Medulla oblongata (tissue), 1 donor: Measurements from ENCODE around the gene BPHL.
A peak's percentile ranks its signal among the peaks of the same experiment; 100 is the strongest.
"Not testable (repeated sequence)": the region's sequence is repeated elsewhere in the genome, so short reads cannot be mapped to it uniquely, and the experiment has no call there.

ENCODE experiments used
- DNase-seq: peaks from one replicate; pipeline ENCODE4 v3.0.0-alpha.2; 2015; ENCODE audit errors: extremely low spot score

The BPHL gene

DNA sequence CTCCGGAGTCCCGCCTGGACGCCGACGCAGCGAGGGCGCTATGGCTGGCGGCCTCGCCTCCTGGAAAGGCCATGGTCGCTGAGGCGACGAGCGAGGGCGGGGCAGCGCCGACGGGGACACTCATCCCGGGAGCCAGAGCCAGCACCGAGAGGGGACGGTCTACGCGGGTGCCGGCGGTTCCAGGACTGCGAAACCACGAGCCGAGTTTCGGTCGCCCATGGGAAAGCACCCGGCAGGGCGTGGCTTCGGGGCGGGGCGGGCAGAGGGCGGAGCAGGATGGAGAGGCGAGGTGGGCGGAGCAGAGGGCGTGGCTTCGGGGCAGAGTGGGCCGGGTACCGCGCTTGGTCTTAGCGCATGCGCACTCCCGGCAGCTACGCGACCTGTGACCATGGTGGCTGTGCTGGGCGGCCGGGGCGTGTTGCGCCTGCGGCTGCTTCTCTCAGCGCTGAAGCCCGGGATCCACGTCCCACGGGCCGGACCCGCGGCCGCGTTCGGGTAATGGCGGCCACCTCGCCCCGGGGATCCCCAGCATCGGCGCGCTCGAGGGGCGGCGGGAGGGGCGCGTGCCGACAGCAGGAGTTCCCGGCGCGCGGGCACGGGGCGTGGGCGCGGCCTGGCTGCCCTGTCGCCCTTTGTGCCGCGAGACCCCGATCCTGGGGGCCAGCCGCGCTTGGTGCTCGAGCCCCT lies at the start of gene BPHL:
Gene BPHL (plus strand): TSS at position 359 of the 687 bp plus-strand sequence. CDS start 30 bp downstream, at position 389.
- peak; percentile 97 for DNase-seq

DNA sequence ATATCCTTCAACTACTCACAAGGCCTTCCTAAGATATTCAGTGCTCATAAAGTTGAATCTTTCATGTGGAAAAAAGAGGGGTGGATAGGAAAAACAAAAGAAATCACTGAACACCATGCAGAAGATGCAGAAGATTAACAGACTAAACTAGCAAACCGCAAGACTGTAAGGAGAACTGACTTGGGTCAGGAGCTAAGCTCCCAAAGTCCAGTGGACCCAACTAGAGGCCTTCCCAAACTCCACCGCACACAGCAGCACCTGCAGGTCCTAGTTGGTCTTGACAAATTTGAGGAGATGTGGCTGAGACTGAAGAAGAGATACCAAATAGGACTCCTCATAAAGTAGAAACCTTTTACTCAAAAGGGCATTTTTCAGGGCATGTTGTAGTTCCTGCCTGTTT lies 46.9 kb upstream of the BPHL start:
- DNase-seq, result no peak

DNA sequence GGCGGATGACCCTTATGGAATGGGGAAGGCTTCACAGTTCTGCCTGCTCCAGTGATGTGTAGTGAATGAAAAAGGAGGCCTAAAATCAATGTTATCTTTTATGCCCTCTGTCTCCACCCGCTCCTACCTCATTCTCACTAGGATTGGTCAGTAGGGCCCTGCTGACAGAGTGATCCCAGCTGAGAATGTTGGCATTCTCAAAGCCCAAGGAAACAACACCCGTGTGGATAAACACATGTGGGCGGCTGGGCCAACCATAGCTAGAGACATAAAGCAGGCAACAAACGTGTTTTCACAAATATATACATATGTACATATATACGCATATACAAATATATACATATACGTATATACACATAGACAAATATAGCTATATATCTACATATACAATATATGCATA lies 45.7 kb upstream of the BPHL start:
- DNase-seq, result no peak

DNA sequence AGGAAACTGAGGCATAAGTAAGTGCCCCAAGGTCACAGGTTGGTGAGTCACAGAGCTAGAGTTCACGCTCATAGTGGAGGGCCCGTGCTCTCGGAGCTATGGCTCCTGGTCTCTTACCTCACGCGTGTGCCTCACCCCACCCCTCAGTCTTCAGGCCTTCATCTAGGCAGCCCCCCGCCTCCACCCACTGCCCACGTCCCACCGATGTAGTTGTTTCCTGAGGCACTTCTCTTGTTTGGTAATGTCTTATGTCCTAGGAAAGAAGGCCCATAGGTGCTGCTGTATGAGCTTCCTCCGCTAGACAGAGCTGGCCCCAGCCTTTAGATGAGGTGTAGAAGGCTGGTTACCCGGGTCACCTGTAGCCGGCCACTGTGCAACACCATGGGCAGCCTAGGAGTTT lies 45.1 kb upstream of the BPHL start:
- DNase-seq, result no peak

DNA sequence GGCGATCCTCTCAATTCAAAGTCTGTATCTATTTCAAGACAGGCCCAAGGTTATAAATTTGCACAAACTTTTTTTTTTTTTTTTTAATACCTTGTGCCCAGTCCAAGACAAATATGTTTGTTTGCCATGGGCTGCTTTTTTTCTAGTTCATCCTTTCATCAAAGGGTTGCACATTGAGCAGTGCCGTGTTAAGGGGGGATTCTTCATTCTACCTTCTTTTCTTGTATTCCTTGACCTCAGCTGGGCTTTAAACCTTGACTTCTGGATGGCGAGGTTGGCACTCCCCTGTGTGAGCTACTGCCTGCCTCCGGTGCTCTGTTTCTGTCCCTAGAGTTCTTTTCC lies 42.8 kb upstream of the BPHL start:
- no peak for DNase-seq

DNA sequence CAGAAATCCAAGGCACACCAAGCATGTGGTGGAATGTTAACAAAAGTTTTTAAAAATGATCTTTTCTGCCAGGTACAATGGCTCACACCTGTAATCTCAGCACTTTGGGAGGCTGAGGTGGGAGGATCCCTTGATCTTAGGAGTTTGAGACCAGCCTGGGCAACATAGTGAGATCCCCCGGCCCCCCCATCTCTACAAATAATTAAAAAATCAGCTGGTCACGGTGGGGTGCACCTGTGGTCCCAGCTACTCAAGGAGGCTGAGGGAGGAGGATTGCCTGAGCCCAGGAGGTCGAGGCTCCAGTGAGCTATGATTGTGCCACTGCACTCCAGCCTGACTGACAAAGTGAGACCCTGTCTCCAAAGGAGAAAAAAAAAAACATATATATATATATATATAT lies 42.2 kb upstream of the BPHL start:
- DNase-seq, result no peak

DNA sequence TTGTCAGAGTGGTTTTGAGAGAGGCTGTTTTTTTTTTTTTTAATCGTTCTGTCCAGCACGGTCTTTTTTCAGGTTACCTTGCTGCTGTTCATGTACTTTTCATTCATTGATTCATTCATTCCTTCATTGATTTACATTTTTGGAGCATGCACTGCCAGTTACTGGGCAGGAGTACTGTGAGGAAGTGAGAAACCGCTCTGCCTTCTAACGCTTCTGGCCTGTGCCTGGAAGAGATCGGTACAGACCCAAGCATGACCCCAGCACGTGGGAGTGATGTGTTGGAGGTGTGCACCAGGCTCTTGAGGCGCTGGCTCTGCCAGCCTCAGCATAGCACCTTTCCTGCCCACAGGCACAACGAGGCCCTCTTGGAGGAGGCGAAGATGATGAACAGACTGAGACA lies 41.1 kb upstream of the BPHL start:
- DNase-seq, result no peak

DNA sequence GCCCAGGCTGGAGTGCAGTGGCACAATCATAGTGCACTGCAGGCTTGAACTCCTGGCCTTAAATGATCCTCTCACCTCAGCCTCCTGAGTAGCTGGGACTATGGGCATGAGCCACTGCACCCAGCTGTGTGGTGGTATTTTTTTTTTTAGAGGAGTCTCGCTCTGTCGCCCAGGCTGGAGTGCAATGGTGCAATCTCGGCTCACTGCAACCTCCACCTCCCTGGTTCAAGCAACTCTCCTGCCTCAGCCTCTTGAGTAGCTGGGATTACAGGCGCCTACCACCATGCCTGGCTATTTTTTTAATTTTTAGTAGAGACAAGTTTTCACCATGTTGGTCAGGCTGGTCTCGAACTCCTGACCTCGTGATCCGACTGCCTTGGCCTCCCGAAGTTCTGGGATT lies 39.6 kb upstream of the BPHL start:
- DNase-seq, result not testable (repeated sequence)

DNA sequence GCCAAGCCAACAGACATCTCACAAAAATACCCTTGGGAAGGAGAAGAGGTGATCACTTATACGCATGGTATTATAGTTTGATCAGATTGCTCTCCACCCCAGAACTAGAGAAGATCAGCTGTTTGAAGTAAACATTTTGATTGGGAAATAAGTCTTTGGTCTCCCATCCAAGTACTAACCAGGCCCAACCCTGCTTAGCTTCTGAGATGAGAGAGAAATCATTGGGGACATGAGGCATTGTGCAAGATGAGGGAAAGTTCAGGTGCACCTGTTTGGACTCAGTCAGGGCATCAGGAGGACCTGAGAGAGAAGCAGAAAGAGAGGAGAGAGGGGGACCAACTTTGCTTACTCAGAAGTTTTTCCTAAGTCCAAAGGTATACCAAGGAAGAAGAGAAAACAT lies 38.8 kb upstream of the BPHL start:
- DNase-seq, result no peak

DNA sequence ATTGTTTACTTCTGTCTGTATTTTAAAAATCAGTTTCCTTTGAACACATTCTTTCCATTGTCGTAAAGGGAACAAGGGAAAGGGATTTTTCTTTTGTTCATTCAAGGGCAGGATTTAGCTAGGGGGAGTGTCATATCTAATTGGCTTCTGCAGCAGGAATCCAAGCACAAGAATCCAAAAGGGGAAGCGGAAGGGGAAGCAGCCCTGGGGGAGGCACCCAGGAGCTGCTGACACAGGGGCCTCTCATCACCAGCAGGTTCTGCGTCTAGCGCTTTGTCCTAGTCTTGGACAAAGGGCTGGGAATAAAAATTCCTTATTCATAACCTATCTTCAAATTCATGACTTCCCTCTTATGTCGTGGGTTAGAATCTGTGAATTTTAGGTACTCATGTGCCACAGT lies 36.6 kb upstream of the BPHL start:
- DNase-seq, result peak; percentile 76

DNA sequence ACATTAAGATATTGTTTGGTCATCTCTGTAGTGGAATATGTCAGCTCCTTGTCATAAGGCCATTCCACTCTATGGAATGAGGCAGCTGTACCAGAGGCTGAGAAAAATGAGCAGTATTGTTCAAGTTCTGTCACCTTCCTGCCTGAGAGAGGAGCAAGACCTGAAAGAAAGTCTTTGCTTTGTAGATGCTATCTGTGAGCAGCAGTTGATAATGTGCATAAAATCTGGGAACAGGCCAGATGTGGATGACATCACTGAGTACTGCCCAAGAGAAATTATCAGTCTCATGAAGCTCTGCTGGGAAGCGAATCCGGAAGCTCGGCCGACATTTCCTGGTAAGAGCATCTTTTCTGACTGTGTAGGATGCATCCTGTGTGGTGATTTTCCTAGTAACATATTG lies 33.4 kb upstream of the BPHL start:
- DNase-seq, result peak; percentile 11

DNA sequence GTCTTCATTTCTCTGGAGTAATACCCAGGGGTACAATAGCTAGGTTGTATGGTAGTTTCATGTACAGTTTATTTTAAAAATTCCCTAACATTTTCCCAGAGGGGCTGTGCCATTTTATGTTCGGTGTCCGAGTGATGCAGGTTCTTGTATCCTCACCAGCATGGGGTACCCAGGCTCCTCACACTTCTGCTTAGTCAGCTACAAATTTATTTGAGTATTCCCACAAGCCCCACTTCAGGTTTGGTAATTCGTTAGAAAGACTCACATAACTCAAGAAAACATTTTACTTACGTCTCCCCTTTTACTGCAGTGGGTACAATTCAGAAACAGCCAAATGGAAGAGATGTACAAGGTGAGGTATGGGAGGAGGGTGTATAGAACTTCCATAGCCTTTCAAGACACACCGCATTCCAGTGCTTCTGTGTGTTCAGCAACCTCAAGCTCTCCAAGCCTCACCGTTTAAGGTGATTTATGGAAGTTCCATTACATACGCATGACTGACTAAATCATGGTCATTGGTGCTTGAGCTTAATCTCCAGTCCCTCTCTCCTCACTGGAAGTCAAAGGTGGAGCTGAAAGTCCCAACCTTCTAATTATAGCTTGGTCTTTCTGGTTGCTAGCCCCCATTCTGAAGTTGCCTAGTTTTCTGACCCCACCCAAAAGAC lies 32.1 kb upstream of the BPHL start:
- no peak for DNase-seq

DNA sequence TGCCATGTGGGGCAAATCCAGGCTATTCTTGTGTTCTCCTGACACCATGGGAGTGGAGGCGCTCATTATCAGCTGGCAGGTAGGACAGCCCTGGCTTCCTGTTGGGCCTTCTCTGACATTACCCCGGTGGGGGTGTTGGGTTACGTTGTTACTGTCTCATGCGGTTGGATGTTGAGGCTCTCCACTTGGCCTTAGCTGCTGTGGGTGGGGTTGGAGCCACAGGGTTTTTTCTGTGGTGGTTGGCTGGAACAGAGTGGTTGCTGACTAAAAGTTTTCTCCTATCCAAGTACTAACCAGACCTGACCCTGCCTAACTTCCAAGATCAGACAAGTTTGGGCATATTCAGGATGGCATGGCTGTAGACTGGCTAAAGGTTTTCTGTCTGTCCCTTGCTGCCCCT lies 30.1 kb upstream of the BPHL start:
- DNase-seq, result no peak

DNA sequence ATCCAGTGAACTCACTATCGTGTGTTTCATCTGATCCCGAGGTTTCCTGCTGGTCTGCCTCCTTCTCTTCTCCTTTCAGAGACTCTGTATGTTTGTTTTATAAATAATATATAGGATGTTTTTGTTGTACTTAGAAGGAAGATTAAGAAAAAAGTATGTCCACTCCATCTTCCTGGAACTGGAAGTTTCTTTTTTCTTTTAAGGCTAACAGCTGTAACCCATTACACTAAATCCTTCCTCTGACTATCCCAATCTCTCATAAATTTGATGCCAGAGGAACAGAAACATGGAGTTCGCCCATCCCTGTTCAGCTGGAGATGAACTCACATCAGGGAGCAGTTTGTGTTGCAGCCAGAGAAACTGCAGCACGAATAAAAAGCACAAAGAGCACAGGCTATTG lies 29.5 kb upstream of the BPHL start:
- DNase-seq, result no peak

DNA sequence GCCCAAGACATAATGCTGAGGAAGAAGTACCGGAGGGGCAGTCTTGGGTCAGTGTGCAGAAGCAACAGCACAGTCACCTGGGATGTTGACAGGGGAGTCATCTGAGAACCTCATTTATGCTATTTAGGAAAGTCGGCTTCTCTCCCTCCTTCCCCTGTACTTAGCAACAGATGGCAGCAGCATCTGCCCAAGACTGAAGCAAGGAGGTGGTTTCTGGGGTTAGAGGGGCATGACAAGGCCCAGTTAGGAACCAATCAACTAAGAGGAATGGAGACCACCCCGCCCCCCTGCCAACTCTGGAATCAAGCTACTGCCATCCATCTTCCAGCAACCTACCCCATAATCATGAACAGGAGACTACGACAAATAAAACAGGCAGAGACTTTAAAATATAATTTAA lies 28.5 kb upstream of the BPHL start:
- no peak for DNase-seq

DNA sequence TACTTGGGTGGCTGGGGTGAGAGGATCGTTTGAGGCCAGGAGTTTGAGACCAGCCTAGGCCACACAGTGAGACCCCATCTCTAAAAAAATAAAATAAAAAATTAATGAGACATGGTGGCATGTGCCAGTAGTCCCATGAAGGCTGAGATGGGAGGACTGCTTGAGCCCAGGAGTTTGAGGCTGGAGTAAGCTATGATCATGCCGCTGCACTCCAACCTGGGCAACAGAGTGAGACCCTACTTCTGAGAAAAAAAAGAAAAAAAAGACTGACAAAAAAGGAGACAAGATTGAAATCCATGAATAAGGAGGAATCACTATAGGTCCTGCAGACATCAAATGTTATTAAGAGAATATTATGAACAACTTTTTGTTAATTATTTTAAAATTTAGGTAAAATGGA lies 23.7 kb upstream of the BPHL start:
- DNase-seq, result no peak

DNA sequence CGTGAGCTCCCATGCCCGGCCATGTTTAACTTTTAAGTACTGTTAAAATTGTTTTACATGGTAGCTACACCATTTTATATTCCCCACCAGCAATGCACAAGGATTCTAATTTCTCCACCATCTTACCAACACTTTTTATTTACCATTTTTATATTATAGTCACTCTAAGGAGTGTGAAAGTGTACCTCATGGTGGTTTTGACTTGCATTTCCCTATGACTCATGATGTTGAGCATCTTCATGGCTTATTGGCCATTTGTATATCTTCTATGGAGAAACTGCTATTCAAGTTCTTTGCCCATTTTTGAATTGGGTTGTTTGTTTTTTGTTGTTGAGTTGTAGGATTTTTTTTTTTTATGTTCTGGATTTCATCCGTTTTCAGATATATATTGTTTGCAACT lies 15.6 kb upstream of the BPHL start:
- no peak for DNase-seq

DNA sequence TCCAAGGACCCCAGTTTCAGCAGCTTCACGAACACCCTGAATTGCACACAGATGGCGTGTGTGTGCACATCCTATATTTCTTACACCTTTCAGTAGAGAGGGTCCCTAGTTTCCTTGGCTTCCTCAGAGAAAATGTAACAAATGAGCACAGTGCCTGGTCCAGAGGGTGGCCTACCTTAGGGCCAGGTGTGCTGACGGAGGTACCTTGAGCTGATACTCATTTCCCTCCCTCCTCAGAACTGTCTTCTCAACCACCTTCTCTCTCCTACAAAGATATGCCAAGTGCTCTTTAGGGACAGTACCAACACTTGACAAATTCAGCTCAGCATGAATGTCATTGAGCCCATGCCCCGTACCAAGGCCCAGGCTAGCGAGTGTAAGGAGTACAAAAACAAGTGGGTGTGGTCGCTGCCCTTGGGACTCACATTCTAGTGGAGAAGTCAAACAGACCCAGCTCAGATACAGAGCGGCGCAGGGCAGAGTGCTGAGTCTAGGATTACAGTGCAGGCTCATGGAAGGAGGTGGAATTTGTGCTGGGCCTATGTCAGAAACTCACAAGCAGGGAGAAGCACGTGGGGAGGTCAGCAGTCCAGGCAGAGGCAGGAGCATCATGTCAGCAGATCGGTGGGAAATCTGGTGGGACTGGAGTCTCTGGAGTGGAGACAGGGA lies 9.6 kb upstream of the BPHL start:
- no peak for DNase-seq

DNA sequence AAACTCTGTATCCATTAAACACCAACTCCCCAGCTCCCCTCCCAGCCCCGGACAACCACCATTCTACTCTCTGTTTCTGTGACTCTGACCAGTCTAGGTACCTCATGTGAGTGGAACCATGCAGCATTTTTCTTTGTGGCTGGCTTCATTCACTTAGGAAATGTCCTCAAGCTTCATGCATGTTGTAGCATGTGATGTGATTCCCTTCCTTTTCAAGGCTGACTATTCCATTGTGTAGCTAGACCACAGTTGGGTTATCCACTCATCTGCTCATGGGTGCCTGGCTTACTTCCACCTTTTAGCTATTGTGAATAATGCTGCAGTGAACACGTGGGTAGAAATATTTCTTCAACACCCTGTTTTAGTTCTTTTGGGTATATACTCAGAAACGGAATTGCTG lies 8.8 kb upstream of the BPHL start:
- DNase-seq, result no peak

DNA sequence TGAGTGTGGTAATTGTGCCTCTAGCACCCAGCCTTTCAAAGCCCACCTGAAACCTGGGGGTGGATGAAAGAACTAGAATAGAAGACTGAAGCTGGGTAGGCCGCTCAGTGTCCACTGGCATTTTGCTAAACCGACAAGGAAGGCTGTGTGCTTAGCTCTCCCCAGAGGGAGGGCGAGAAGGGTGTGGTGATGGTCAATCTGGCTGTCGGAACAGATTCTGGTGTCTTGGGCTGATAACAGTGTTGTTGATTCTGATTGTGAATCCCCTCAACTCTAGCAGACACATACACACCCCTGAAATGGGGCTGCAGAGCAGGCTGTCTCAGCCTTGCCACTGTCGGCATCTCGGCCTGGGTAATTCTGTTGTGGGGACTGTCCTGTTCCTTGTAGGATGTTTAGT lies 4.1 kb upstream of the BPHL start:
- no peak for DNase-seq

DNA sequence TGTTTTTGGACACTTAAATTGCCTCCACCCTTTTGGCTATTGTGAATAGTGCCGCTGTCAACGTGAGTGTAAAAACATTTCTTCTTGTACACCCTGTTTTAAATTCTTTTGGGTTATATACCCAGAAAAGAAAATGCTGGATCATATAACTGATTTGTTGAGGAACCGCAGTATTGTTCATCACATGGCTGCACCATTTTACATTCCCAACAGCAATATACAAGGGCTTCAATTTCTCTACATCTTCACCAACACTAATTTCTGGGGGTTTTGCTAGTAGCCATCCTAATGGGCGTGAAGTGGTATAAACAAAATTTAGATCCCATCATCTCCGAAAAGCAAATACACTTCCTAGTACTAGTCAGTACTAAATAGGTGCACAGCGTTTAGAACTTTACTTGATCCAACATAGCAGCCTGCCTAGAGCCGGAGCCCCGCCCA lies 579 bp upstream of the BPHL start:
- no peak for DNase-seq

DNA sequence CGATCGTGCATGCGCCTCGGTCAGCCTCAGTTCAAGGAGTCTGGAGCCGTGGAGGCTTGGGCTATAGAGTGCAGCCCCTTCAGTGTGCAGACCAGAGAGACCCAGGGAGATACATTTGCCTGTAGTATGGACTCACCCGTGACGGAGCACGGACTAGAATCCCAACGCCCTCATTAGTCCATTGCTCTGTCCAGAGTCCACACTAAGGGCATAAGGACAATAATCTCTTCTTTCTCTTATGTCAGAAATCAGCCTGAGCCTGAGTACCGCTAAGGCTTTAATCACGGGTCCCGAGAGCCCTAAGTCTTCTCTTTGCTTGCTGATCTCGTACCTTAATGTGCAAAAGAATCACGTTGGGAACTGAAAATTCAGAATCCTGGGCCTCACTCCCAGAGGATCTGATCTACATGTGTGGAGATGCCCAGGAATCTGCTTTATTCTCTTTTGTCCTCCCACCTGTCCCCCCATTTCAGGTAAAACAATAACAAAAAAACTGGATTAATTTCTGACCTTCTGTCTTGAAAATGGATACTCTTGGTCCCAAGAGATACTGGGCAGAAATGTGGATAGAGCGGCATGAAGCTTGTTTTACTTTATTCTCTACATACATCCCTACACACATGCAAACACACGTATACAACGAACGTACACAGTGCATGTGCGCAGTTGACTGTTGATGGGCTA lies 671 bp downstream of the BPHL start:
- DNase-seq, result peak; percentile 29

DNA sequence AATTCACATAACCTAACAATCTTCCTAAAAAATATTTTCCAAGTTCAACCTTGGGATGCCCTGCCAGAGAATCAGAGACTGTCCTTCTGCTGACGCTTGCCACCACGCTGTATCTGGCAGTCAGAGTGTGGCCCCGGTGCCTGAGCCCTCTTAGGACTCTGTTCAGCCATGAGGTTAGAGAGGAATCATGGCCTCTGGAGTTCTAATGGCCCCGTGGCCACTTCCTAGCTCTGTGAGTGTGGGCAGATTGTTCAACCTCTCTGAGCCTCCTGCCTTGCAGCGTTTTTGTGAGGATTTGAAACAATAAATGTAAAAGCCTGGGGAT lies 2.2 kb downstream of the BPHL start:
- DNase-seq, result no peak
